ENCODE measurements around the gene PIK3R5. TPM values are rescaled to one million over a fixed set of nuclear protein-coding genes. Genes with fewer than 3 reads are reported as not detected.
"Not testable (repeated sequence)": the region's sequence is repeated elsewhere in the genome, so short reads cannot be mapped to it uniquely, and the experiment has no call there.

The PIK3R5 gene
- total RNA-seq, 1 experiment from 2014 or later: not detected

GRCh38 chr17:8859027-8859803 is 106.3 kb downstream of the PIK3R5 start:
- DNase-seq (ENCODE audit: low read depth): peak; percentile 61

- peak; percentile 61 for DNase-seq (ENCODE audit: low read depth)
These were observed 107.6 kb downstream of the PIK3R5 start for GRCh38 chr17:8857919-8858318.

GRCh38 chr17:8856869-8857575 is 108.5 kb downstream of the PIK3R5 start:
- no peak for DNase-seq (ENCODE audit: low read depth)

- not testable (repeated sequence) for DNase-seq (ENCODE audit: low read depth)
These were observed 109.3 kb downstream of the PIK3R5 start for GRCh38 chr17:8856205-8856603.

- no peak for DNase-seq (ENCODE audit: low read depth)
These were observed 109.9 kb downstream of the PIK3R5 start for GRCh38 chr17:8855477-8856204.

- DNase-seq (ENCODE audit: low read depth): no peak
These were observed 113.9 kb downstream of the PIK3R5 start for GRCh38 chr17:8851600-8851999.

- DNase-seq (ENCODE audit: low read depth): no peak
These were observed 116.0 kb downstream of the PIK3R5 start for GRCh38 chr17:8849311-8850041.

GRCh38 chr17:8847891-8848290 is 117.6 kb downstream of the PIK3R5 start:
- DNase-seq (ENCODE audit: low read depth): no peak

GRCh38 chr17:8846768-8847211 is 118.7 kb downstream of the PIK3R5 start:
- DNase-seq (ENCODE audit: low read depth): peak; percentile 51

GRCh38 chr17:8844229-8845218 is 121.0 kb downstream of the PIK3R5 start:
- no peak for DNase-seq (ENCODE audit: low read depth)

GRCh38 chr17:8843344-8843743 is 122.2 kb downstream of the PIK3R5 start:
- no peak for DNase-seq (ENCODE audit: low read depth)

GRCh38 chr17:8841844-8842243 is 123.7 kb downstream of the PIK3R5 start:
- DNase-seq (ENCODE audit: low read depth): no peak

GRCh38 chr17:8839410-8839935 is 126.0 kb downstream of the PIK3R5 start:
- DNase-seq (ENCODE audit: low read depth): no peak

- DNase-seq (ENCODE audit: low read depth): no peak
These were observed 126.9 kb downstream of the PIK3R5 start for GRCh38 chr17:8838551-8839095.

GRCh38 chr17:8837563-8838075 is 127.9 kb downstream of the PIK3R5 start:
- peak; percentile 74 for DNase-seq (ENCODE audit: low read depth)

GRCh38 chr17:8836821-8837562 is 128.5 kb downstream of the PIK3R5 start:
- DNase-seq (ENCODE audit: low read depth): peak; percentile 34

GRCh38 chr17:8835631-8836364 is 129.7 kb downstream of the PIK3R5 start:
- no peak for DNase-seq (ENCODE audit: low read depth)

- DNase-seq (ENCODE audit: low read depth): no peak
These were observed 130.4 kb downstream of the PIK3R5 start for GRCh38 chr17:8835106-8835505.
